ENCODE data around the gene TK2. TPM values are rescaled to one million over a fixed set of nuclear protein-coding genes. Genes with fewer than 3 reads are reported as not detected.

TK2 gene
- total and polyA plus RNA-seq, 9 of the 15 experiments (the other 6 are each of a cell fraction or from before 2014, with no cell fraction given) = 1.1 to 10.2 (median 5.3) TPM

GRCh38 chr16:66569131-66569530, 19.2 kb upstream of the TK2 start (continued):
- TF ChIP-seq CUX1 (CRISPR knock-in tag; IDR thresholded peaks at IDR 0.05) (no peak), PHB (CRISPR knock-in tag; IDR thresholded peaks at IDR 0.05) (no peak)

GRCh38 chr16:66568355-66568754, 18.4 kb upstream of the TK2 start:
- no peak overlapping the region for H3K27ac ChIP-seq (ENCODE audit: extremely low read depth, low read depth, low read length)
- CTCF ChIA-PET (ENCODE audit: low intra/inter-chr PET ratio) = no interaction called here
- no peaks in the 10 kb centered on the region for H3K79me2 ChIP-seq (ENCODE audit: control insufficient read depth, insufficient read depth, low read length)
- no peak overlapping the region for H3K4me3 ChIP-seq
- no peaks in the 10 kb centered on the region for H4K20me1 ChIP-seq (replicated peaks; ENCODE audit: control insufficient read depth, insufficient read depth, low read length)
- DNase-seq (ENCODE audit: extremely low read depth in 1 of 4, low spot score in 3 of 4) = no peak
- no peaks in the 10 kb centered on the region for H3K9me1 ChIP-seq (ENCODE audit: control insufficient read depth, insufficient read depth, low read length)
- 63% methylated on average over 2 of the region's 2 CpGs for WGBS (ENCODE audit: insufficient coverage, low coverage, missing lambda C conversion rate)
- H3K4me2 ChIP-seq (ENCODE audit: insufficient read depth, low read length) = no peak overlapping the region
- ATAC-seq = no peak
- peaks cover 32% of the 10 kb centered on the region; the same call in 1 of the 3 replicates for H3K36me3 ChIP-seq (ENCODE audit: control insufficient read depth, insufficient read depth, low read length)
- no peak overlapping the region for H3K9ac ChIP-seq (ENCODE audit: insufficient read depth in 1 of 2, low read depth in 2 of 2, low read length in 2 of 2)
- POLR2A ChIA-PET = no interaction called here
- TF ChIP-seq C11orf30 (IDR thresholded peaks at IDR 0.05; ENCODE audit: low read depth) (peak; percentile 43; the same call in 1 of the 2 replicates), HOXB6 (CRISPR knock-in tag; IDR thresholded peaks at IDR 0.05; ENCODE audit: borderline replicate concordance) (no peak), GTF2E2 (tag; IDR thresholded peaks at IDR 0.05) (no peak), ZNF316 (IDR thresholded peaks at IDR 0.05) (peak; percentile 75)
- no peaks in the 10 kb centered on the region for H3K9me3 ChIP-seq (replicated peaks; ENCODE audit: control insufficient read depth, insufficient read depth, low read depth, low read length)
- no peak for FAIRE-seq
- intact Hi-C loops (cut with micrococcal nuclease) (no loop called here), in situ Hi-C loops (cut with MboI) (no loop called here)
- H3K4me1 ChIP-seq (replicated peaks in 1 of 2; ENCODE audit: control insufficient read depth in 2 of 2, insufficient read depth in 2 of 2, low read length in 2 of 2) = peaks cover 8% of the 10 kb centered on the region in 2 experiments; a peak in 4 of 5 replicates
- H2AFZ ChIP-seq (ENCODE audit: low read depth, low read length) = no peak overlapping the region
- BruUV-seq (replicated peaks) = no TSS peak
- no peaks in the 10 kb centered on the region for H3K27me3 ChIP-seq (ENCODE audit: control insufficient read depth in 2 of 2, insufficient read depth in 2 of 2, low read length in 2 of 2)
